ENCODE measurements around the gene RPS6KA1. TPM values are rescaled to one million over a fixed set of nuclear protein-coding genes. Genes with fewer than 3 reads are reported as not detected.

RPS6KA1 gene
- total and polyA plus RNA-seq, 2 of the 13 experiments (the other 11 are each of a cell fraction or from before 2014, with no cell fraction given) = 19.6 to 24.2 TPM

GRCh38 chr1:26530895-26531598 lies 1.5 kb downstream of the RPS6KA1 start (continued):
- TF ChIP-seq SOX13 (IDR thresholded peaks at IDR 0.05) = no peak
- TF ChIP-seq SOX13 (CRISPR knock-in tag; conservative IDR thresholded peaks at IDR 0.05 in 1 of 2, IDR thresholded peaks at IDR 0.05 in 1 of 2) = no peak
- no peak for TF ChIP-seq SNAPC5 (CRISPR knock-in tag; IDR thresholded peaks at IDR 0.05; ENCODE audit: borderline replicate concordance)
- TF ChIP-seq ZNF720 (CRISPR knock-in tag; IDR thresholded peaks at IDR 0.05) = no peak
- TF ChIP-seq RFX3 (CRISPR knock-in tag; IDR thresholded peaks at IDR 0.05) = no peak
- TF ChIP-seq CHD2 (IDR thresholded peaks at IDR 0.05; ENCODE audit: low read depth, low read length) = no peak
- TF ChIP-seq PBX2 (CRISPR knock-in tag; IDR thresholded peaks at IDR 0.05) = no peak
- no peak for TF ChIP-seq CENPT (CRISPR knock-in tag; IDR thresholded peaks at IDR 0.05; ENCODE audit: low read depth)
- no peak for TF ChIP-seq CBFB (CRISPR knock-in tag; IDR thresholded peaks at IDR 0.05)
- TF ChIP-seq THAP11 (CRISPR knock-in tag; IDR thresholded peaks at IDR 0.05) = 0 out of 2 replicates have a peak, but pooled peaks have one; percentile 42
- TF ChIP-seq SAP130 (CRISPR knock-in tag; IDR thresholded peaks at IDR 0.05; ENCODE audit: low read depth) = peak; percentile 87
- TF ChIP-seq MLX (CRISPR knock-in tag; IDR thresholded peaks at IDR 0.05) = no peak
- no peak for TF ChIP-seq CSRNP2 (CRISPR knock-in tag; conservative IDR thresholded peaks at IDR 0.05; ENCODE audit: low read depth)
- no peak for TF ChIP-seq ARNTL (CRISPR knock-in tag; IDR thresholded peaks at IDR 0.05)
- peak; percentile 61 for TF ChIP-seq SP4 (CRISPR knock-in tag; IDR thresholded peaks at IDR 0.05)
- TF ChIP-seq ZNF644 (CRISPR knock-in tag; IDR thresholded peaks at IDR 0.05; ENCODE audit: low read depth) = no peak
- no peak for TF ChIP-seq ARID3A (IDR thresholded peaks at IDR 0.05; ENCODE audit: low read depth, low read length)
- peak; percentile 68 for TF ChIP-seq SALL1 (CRISPR knock-in tag; IDR thresholded peaks at IDR 0.05)
- no peak for TF ChIP-seq ZNF382 (CRISPR knock-in tag; IDR thresholded peaks at IDR 0.05; ENCODE audit: borderline replicate concordance)
- no peak for TF ChIP-seq AGO2 (optimal IDR thresholded peaks at IDR 0.05; ENCODE audit: low read depth, low read length)
- no peak for TF ChIP-seq RBM39 (IDR thresholded peaks at IDR 0.05; ENCODE audit: low read depth, low read length, poor library complexity, severe bottlenecking)
- no peak for TF ChIP-seq SKI (IDR thresholded peaks at IDR 0.05; ENCODE audit: partially characterized antibody)
- no peak for TF ChIP-seq POLR2AphosphoS5 (IDR thresholded peaks at IDR 0.05; ENCODE audit: low read depth, low read length)
- peak; percentile 75; the same call in 1 of the 2 replicates for TF ChIP-seq ZNF331 (CRISPR knock-in tag; IDR thresholded peaks at IDR 0.05)
- TF ChIP-seq ATM (IDR thresholded peaks at IDR 0.05; ENCODE audit: borderline replicate concordance) = no peak
- no peak for TF ChIP-seq TIGD3 (CRISPR knock-in tag; IDR thresholded peaks at IDR 0.05; ENCODE audit: borderline replicate concordance)
